Stimulated activated CD8-positive, alpha-beta memory T cell treated with anti-CD3 and anti-CD28 coated beads, Interleukin-15, amount 100 ng/mL, for 24 hours (primary cell): ENCODE results near the gene TGFA.
"Not testable (repeated sequence)": the region's sequence is repeated elsewhere in the genome, so short reads cannot be mapped to it uniquely, and the experiment has no call there.

Experiments used
- DNase-seq: peaks from one replicate; pipeline ENCODE4 v3.0.0-alpha.2; 2020; ENCODE audit warnings: low read depth

TGFA gene

DNA sequence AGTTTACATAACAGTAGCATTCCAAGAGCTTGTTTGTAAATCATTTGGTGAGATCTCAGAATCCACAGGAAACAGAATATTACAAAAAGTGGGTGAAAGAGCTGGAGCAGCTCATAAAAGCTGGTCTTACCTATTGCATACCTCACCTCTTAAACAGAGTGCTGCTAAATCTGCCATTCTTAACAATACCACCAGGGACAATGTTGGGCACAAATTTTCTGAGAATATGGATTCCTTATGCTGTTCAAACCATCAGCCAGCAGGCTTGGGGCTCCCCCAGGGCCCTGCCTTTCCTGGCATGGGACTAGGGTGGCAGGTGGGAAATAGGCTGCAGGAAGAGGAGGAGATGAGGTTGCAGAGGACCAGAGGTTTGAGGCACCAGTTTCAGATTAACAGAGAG lies 55.6 kb downstream of the TGFA start:
- no peak for DNase-seq

DNA sequence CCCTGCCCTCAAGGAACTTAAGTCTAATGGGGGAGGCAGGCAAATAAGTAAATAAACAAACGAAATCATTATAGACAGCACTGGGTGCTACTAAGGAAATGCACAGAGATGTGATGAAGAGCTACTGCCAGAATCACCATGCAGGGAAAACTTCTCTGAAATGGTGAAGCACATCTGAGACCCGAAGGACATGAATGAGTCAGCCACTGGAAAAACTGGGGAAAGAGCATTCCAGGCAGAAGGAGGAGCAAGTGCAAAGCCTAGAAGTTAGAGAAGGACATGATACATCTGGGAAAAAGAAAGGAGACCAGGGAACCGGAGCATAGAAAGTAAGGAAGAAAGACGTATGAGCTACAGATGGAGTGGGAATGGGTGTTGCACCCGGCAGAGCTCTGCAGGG lies 56.8 kb downstream of the TGFA start:
- DNase-seq = no peak

- DNase-seq = no peak
Measured at GRCh38 chr2:70494293-70494886, 59.2 kb downstream of the TGFA start.

DNA sequence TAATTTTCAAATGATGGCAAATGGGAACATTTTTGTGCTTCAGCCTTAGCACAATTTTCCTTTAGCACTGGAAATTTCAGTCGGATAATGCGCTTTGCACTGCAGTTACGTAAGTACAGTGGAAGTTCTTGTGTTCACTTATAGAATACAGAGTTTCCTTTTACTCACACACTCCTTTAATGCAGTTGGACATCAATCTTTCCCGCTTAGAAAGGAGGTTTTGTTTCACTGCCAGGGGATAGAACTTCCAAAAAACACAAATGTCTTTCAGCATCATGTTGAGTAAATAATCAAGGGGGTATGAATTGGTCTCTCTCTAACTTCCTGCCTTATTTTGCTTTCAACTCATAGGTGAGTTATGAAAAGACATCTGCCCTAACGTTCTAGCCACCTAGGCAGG lies 63.2 kb downstream of the TGFA start:
- DNase-seq = no peak

DNA sequence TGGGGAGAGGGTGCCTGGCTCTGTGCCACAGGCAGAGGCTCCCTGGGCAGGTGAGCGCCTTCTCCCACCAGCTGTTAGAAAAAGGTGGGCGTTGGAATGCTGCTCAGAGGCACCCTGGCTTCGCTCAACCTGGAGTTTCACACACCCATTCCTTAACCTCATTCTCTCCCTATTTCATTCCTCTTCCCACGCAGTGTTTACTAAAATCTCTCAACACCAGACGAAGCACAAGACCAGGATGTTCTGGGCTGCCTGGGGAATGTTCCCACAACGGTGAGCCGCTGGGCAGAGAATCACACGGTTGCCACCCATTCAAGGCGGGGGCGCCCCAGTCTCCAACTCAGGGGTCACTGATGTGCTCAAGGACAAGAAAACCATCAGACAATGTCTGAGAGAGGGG lies 64.5 kb downstream of the TGFA start:
- DNase-seq = no peak

GRCh38 chr2:70484086-70484485 lies 69.5 kb downstream of the TGFA start:
- DNase-seq = no peak

DNA sequence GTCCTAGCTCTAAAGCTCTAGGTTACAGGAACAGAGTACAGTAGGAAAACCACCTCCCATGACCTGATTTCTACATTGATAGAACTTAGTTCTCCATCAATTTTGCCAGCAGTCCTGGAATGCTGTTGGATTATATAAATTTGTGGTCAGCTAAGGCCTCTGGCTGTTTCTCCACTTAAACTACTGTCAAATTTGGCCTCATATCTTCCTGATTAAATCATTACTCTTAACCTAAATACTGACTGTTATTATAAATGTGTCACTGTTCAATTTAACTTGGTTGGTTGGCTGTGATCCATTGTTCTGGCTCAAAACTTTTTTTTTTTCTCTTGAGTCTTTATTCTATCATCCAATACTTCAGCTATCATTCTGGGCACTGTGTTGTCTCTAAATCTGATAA lies 71.2 kb downstream of the TGFA start:
- no peak for DNase-seq

DNA sequence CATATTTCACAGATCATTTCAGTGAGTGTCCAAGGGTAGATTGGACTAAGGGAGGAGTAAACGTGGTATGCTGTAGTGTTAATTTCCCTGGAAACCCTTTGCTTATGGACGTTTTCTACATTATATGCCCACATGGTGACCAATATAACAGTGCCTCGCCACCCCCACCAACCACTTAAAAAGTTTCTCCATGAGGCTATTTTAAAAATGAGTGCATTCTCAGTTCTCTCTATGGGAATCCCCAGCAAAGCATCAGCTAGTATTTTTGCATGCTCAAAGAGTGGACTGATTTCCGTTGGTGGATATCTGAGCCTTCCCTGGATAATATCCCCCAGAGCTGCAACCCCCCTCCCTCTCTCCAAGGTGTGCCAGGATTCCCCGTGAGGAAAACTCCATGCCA lies 73.2 kb downstream of the TGFA start:
- DNase-seq = no peak

GRCh38 chr2:70479816-70480215 lies 73.8 kb downstream of the TGFA start:
- DNase-seq = no peak

DNA sequence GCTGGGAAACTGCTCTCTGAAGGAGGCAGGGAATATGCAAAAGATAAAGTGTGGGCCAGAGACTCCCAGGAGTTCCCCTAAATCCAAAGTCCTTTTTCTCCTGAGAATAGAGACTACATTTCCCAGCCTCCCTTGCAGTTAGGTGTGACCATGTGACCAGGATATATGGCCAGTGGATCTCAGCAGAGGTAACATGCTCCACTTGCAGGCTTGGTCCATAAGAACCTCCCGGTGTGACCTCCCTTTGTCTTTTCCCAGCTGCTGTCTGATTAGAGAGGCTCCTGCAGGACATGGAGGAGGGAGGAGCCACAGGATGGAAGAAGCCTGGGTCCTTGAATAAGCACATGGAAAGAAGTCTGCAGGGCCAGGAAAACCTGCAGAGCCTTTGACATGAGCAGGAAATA lies 76.2 kb downstream of the TGFA start:
- DNase-seq = no peak

GRCh38 chr2:70475266-70475665 lies 78.4 kb downstream of the TGFA start:
- no peak for DNase-seq

- no peak for DNase-seq
Measured at GRCh38 chr2:70474256-70474848, 79.3 kb downstream of the TGFA start.

- DNase-seq = no peak
Measured at GRCh38 chr2:70473101-70473722, 80.4 kb downstream of the TGFA start.

GRCh38 chr2:70472221-70472890 lies 81.3 kb downstream of the TGFA start:
- DNase-seq = no peak

DNA sequence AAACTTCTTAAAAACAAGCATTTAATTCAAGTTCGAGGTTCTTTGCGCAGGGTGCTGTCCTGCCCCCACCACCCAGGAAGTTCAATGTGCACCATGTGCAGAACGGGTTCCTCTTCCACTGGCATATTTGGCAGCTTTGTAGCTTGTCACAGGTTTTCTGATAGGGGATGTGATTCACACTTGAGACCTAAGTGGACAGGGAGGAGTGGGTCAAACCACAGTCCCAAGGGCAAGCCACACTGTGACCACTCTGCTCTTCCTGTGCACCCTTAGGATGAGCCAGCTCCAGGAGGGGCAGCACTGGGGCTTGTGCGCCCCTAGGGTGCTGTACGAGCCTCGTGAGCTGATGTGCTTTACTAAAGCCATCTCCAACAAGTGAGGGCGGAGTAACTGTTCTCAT lies 82.5 kb downstream of the TGFA start:
- DNase-seq = no peak

GRCh38 chr2:70469961-70470360 lies 83.7 kb downstream of the TGFA start:
- DNase-seq = no peak

GRCh38 chr2:70469435-70469834 lies 84.2 kb downstream of the TGFA start:
- no peak for DNase-seq

DNA sequence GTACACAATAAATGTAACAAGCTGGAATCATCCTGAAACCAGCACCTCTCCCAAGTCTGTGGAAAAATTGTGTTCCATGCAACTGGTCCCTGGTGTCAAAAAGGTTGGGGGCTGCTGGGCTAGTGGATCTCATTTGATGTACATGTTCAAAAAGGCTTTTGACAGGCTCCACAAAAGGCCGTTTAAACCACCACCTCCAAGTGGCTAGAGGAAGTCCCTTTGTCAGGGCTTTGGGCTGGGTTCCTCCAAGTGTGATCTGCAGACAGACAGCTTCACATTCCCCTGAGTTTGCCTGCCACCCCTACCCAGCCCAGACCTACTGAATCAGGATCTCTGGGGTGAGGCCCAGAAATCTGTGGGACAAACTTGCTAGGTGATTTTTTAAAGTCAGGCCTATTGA lies 84.7 kb downstream of the TGFA start:
- DNase-seq = no peak

DNA sequence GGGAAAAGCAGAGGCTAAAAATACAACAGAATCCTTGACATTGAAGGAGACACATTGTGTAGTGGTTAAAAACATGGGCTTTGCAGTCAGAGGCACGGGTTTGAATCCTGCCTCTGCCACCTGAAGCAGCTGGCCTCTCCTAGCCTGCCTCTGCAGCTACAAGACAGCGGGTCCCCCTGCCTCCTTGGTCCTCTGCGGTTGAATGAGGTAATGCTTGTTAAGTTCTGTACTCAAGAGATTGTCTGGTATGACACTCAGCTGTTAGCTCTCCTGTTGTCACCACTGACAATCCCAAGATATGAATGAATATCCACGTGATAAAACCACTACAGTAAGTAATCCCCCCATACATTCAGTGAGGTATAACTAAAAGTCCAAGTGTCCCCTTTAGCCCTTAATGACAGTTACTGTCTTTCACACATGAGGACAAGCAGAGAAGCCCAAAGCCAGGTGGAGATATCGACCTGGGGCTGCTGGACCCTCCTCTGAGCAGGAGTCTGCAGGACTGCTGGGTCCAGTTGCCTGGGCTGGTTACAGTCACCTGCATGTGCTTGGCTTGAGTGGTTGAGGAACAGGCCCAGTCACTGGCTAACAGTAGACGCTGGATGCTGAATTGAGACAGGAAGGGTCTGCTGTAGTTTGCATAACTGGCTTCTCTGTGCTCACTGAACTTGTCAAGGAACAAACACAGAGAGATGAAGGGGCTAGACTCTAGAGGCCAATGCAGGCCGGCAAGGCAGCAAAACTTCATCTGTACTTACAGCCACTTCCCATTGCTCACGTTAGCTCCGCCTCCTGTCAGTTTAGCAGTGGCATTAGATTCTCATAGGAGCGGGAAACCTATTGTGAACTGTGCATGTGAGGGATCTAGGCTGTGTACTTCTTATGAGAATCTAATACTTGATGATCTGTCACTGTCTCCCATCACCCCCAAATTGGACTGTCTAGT lies 85.5 kb downstream of the TGFA start:
- DNase-seq = no peak

GRCh38 chr2:70467237-70467636 lies 86.4 kb downstream of the TGFA start:
- no peak for DNase-seq

GRCh38 chr2:70466647-70467046 lies 87.0 kb downstream of the TGFA start:
- not testable (repeated sequence) for DNase-seq

- no peak for DNase-seq
Measured at GRCh38 chr2:70463997-70464396, 89.6 kb downstream of the TGFA start.
